Tibial nerve (tissue), 4 donors: ENCODE measurements around the gene MRNIP. TPM values are rescaled to one million over a fixed set of nuclear protein-coding genes. Genes with fewer than 3 reads are reported as not detected.

Experiments used
- DNase-seq, 2 donors: peaks; one replicate each; pipeline ENCODE4 v3.0.0-alpha.2; 2019; ENCODE audit warnings: low spot score in 2 of 2
- H3K27ac ChIP-seq, 4 donors: fragments of 200-600 bp; sonication (generic) in 3 of 4; one replicate each; pipeline ENCODE4 v1.5.1; 2017 to 2019; ENCODE audit warnings: mild to moderate bottlenecking in 1 of 4
- H3K27me3 ChIP-seq, 2 donors: fragments of 200-600 bp; sonication (generic) in 1 of 2; one replicate each; pipeline versions ENCODE4 v1.5.1 to v1.6.0; 2017 to 2019
- H3K36me3 ChIP-seq, 3 donors: fragments of 200-600 bp; sonication (generic); one replicate each; pipeline ENCODE4 v1.5.1; 2018 to 2019
- H3K4me1 ChIP-seq, 4 donors: fragments of 200-600 bp; sonication (generic) in 3 of 4; one replicate each; pipeline ENCODE4 v1.5.1; 2017 to 2019
- H3K4me3 ChIP-seq, 4 donors: fragments of 200-600 bp; sonication (generic) in 3 of 4; one replicate each; pipeline ENCODE4 v1.5.1; 2017 to 2019; ENCODE audit warnings: mild to moderate bottlenecking in 1 of 4, moderate library complexity in 1 of 4
- H3K9me3 ChIP-seq, 4 donors: fragments of 200-600 bp; sonication (generic) in 3 of 4; one replicate each; pipeline ENCODE4 v1.5.1; 2017 to 2019
- EP300 ChIP-seq, 2 donors: sonication (generic); formaldehyde crosslinking; IDR thresholded peaks; one replicate each; pipeline ENCODE4 v1.6.1; 2017; ENCODE audit warnings: antibody characterized with exemption in 2 of 2, mild to moderate bottlenecking in 1 of 2
- POLR2A ChIP-seq, 2 donors: fragments of 450-650 bp; IDR thresholded peaks; one replicate each; pipeline ENCODE4 v1.6.1; 2017; ENCODE audit warnings: antibody characterized with exemption in 2 of 2, mild to moderate bottlenecking in 2 of 2, moderate library complexity in 2 of 2
- WGBS, 2 donors: methylation state at CpG; one replicate each; pipeline ENCODE4 v1.1.5; 2018; 5-methylcytosine and 5-hydroxymethylcytosine counted together
- total RNA-seq, 4 donors: library from RNA; depleted of rRNA; stranded (reverse); fragments of >200 nt; gene quantifications; one replicate each; pipeline ENCODE4 v1.1.0, GENCODE V29; 2016
- TF ChIP-seq, protein P1 (sequence below), 5 experiments: fragments of 200-600 bp in 3 of 5; fragments of 450-650 bp in 2 of 5; sonication (generic) in 3 of 5; IDR thresholded peaks; one replicate each; pipeline ENCODE4 v1.5.1; 2016 to 2019; ENCODE audit warnings: antibody characterized with exemption in 5 of 5, mild to moderate bottlenecking in 3 of 5, moderate library complexity in 2 of 5

Gene MRNIP
- total RNA-seq, 4 donors from 2014 or later, result 48.5 to 82.4 (median 63.2) TPM

- TF ChIP-seq, protein P1, sequence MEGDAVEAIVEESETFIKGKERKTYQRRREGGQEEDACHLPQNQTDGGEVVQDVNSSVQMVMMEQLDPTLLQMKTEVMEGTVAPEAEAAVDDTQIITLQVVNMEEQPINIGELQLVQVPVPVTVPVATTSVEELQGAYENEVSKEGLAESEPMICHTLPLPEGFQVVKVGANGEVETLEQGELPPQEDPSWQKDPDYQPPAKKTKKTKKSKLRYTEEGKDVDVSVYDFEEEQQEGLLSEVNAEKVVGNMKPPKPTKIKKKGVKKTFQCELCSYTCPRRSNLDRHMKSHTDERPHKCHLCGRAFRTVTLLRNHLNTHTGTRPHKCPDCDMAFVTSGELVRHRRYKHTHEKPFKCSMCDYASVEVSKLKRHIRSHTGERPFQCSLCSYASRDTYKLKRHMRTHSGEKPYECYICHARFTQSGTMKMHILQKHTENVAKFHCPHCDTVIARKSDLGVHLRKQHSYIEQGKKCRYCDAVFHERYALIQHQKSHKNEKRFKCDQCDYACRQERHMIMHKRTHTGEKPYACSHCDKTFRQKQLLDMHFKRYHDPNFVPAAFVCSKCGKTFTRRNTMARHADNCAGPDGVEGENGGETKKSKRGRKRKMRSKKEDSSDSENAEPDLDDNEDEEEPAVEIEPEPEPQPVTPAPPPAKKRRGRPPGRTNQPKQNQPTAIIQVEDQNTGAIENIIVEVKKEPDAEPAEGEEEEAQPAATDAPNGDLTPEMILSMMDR (IDR thresholded peaks at IDR 0.05), result no peak
- TF ChIP-seq POLR2A (IDR thresholded peaks at IDR 0.05) (no peak), EP300 (IDR thresholded peaks at IDR 0.05) (no peak)
- no peak overlapping the region for H3K27ac ChIP-seq
- WGBS, 2 donors, result 77 to 86% methylated on average over 12 to 13 of the region's 13 CpGs
- DNase-seq, result no peak
- peaks cover 14 to 82% (median 31%) of the 10 kb centered on the region in 3 donors for H3K36me3 ChIP-seq
- H3K4me3 ChIP-seq, result no peak overlapping the region
- H3K9me3 ChIP-seq, result no peaks in the 10 kb centered on the region
- H3K4me1 ChIP-seq, result peaks cover 0 to 78% (median 31%) of the 10 kb centered on the region in 4 donors
- H3K27me3 ChIP-seq, result no peaks in the 10 kb centered on the region
Observed at GRCh38 chr5:179825655-179826182, 32.9 kb downstream of the MRNIP start.

DNA sequence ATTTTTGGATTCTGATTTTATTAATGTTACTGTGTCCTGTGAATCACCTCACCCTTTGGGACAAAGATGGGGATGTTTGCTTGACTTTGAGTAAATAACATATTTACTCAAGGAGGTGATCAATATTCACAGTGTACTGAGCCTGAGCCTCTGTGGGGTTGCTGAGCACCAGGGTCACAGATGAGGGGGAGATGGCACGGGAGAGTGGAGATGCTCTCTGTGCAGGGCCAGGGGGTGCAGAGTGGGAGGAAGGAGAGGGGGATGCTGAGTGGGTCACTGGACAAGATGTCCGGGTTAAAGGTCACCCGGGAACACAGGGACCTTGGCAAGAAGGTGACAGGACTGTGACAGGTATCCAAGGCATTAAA is 33.9 kb downstream of the MRNIP start:
- Histone ChIP-seq H3K27ac (no peak overlapping the region), H3K36me3 (peaks cover 14 to 73% (median 24%) of the 10 kb centered on the region in 3 donors), H3K4me3 (no peak overlapping the region)

DNA sequence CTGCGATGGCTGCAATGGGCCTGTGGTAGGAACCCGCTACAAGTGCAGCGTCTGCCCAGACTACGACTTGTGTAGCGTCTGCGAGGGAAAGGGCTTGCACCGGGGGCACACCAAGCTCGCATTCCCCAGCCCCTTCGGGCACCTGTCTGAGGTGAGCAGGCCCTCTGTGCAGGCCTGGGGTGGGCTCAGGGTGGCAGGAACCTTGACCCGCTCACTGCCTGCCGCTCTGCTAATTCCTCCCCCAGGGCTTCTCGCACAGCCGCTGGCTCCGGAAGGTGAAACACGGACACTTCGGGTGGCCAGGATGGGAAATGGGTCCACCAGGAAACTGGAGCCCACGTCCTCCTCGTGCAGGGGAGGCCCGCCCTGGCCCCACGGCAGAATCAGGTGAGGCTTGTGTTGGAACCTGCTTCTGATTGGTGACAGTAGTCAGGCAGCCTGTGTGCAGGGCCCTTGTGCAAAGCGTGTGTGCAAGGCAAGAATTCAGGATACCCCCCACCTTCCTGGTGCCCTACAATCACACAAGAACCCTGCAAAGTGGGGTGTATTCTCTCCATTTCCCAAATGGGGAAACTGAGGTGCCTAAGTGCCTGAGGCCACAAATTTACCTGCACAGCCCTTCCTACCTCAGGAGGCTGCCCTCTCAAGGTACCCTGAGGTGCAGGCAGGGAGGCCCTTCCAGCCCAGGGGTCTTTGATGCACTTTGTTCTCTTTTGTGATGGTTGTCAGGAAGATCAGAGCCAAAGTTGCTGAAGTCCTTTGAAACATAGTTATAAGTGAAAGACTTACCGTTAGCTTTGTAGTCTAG is 34.5 kb downstream of the MRNIP start:
- DNase-seq, result no peak
- WGBS, 2 donors, result 89 to 90% methylated on average over 10 to 20 of the region's 22 CpGs
- Histone ChIP-seq H3K9me3 (no peaks in the 10 kb centered on the region), H3K27me3 (no peaks in the 10 kb centered on the region), H3K27ac (no peak overlapping the region), H3K4me3 (peak overlapping the region in 1 of 4 donors; percentile 80), H3K36me3 (peaks cover 12 to 67% (median 24%) of the 10 kb centered on the region in 3 donors), H3K4me1 (peaks cover 0 to 81% (median 42%) of the 10 kb centered on the region in 4 donors)
- TF ChIP-seq POLR2A (IDR thresholded peaks at IDR 0.05) (no peak), EP300 (IDR thresholded peaks at IDR 0.05) (no peak)
- TF ChIP-seq, protein P1 (IDR thresholded peaks at IDR 0.05), result no peak

More for the DNA sequence above, 33.9 kb downstream of the MRNIP start:
- Histone ChIP-seq H3K9me3 (no peaks in the 10 kb centered on the region), H3K4me1 (peaks cover 0 to 81% (median 37%) of the 10 kb centered on the region in 4 donors), H3K27me3 (no peaks in the 10 kb centered on the region)
- 82 to 90% methylated on average over 3 of the region's 3 CpGs for WGBS, 2 donors
- DNase-seq, result no peak
- TF ChIP-seq POLR2A (IDR thresholded peaks at IDR 0.05), result no peak
- no peak for TF ChIP-seq EP300 (IDR thresholded peaks at IDR 0.05)
- TF ChIP-seq, protein P1 (IDR thresholded peaks at IDR 0.05), result no peak

GRCh38 chr5:179822444-179822990 is 36.1 kb downstream of the MRNIP start:
- TF ChIP-seq EP300 (IDR thresholded peaks at IDR 0.05) (no peak), POLR2A (IDR thresholded peaks at IDR 0.05) (no peak)
- TF ChIP-seq, protein P1 (IDR thresholded peaks at IDR 0.05), result no peak
- H3K4me1 ChIP-seq, result peaks cover 0 to 81% (median 52%) of the 10 kb centered on the region in 4 donors
- peaks cover 11 to 50% (median 20%) of the 10 kb centered on the region in 3 donors for H3K36me3 ChIP-seq
- H3K27ac ChIP-seq, result peak overlapping the region in 3 of 4 donors; percentile 57 to 99 (median 98)
- DNase-seq, result no peak
- 47 to 55% methylated on average over 7 to 8 of the region's 8 CpGs for WGBS, 2 donors
- H3K4me3 ChIP-seq, result peak overlapping the region; percentile 31 to 88 (median 84)
- no peaks in the 10 kb centered on the region for H3K27me3 ChIP-seq
- H3K9me3 ChIP-seq, result no peaks in the 10 kb centered on the region

- Histone ChIP-seq H3K4me3 (peak overlapping the region; percentile 31 to 88 (median 84)), H3K27me3 (no peaks in the 10 kb centered on the region), H3K9me3 (no peaks in the 10 kb centered on the region), H3K36me3 (peaks cover 11 to 46% (median 15%) of the 10 kb centered on the region in 3 donors), H3K4me1 (peaks cover 0 to 81% (median 57%) of the 10 kb centered on the region in 4 donors), H3K27ac (peak overlapping the region; percentile 57 to 99 (median 96))
- TF ChIP-seq, protein P1 (IDR thresholded peaks at IDR 0.05), result no peak
- no peak for TF ChIP-seq POLR2A (IDR thresholded peaks at IDR 0.05)
- TF ChIP-seq EP300 (IDR thresholded peaks at IDR 0.05), result no peak
- DNase-seq, result no peak
- WGBS, 2 donors, result 56 to 58% methylated on average over 3 of the region's 3 CpGs
Observed at GRCh38 chr5:179822059-179822432, 36.6 kb downstream of the MRNIP start.
